IPS-18c (cell line): ENCODE results near the gene AMOTL2.

ENCODE experiments used
- H3K4me3 ChIP-seq: 2 replicates; pipeline ENCODE4 v1.7.0; 2013; ENCODE audit warnings: low read depth, mild to moderate bottlenecking, low read length, moderate library complexity; ENCODE audit not compliant: insufficient read depth
- H3K9me3 ChIP-seq: one replicate; pipeline ENCODE4 v1.6.1; 2013; ENCODE audit warnings: mild to moderate bottlenecking, low read length, moderate library complexity; ENCODE audit not compliant: control insufficient read depth, insufficient read depth

AMOTL2 gene

DNA sequence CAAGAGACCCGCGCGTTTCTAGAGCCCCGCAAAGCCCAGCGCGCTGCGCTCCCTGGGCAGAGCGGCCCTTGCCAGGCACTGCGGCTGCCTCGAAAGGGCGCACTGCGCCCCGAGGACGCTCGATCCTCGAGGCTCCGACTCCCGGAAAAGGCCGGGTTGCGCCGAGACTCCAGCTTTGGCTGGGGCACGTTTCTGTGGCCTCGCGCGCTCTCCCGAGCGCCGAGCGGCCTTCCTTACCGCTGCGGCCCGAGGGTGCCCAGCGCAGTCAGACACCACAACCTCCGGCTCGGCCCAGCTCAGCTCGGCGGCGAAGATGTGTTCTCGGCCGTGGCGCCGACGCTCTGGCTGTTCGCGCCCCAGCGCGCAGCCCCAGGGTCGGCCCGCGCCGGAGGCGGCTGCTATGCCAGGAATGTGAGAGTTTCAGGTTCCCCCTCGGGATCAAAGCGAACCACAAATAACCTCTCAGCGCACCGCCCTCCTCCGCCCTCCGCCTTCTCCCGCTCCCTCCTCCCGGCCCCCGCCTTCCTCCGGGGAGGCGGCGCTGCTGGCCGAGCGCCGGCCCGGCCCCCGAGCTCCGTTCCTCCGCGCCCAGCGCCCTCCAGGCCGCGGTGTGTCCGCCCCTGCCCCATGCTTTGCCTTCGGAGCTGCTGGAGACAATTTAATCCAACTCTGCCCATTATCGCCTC lies at the start of gene AMOTL2:
Gene AMOTL2, minus strand, starts transcription at position 343 of the 686 bp plus-strand sequence. CDS start 3,014 bp downstream, outside the sequence.
- H3K9me3 ChIP-seq = no peaks in the 10 kb centered on the region
- H3K4me3 ChIP-seq = peak within 1 kb of the TSS; percentile 97

DNA sequence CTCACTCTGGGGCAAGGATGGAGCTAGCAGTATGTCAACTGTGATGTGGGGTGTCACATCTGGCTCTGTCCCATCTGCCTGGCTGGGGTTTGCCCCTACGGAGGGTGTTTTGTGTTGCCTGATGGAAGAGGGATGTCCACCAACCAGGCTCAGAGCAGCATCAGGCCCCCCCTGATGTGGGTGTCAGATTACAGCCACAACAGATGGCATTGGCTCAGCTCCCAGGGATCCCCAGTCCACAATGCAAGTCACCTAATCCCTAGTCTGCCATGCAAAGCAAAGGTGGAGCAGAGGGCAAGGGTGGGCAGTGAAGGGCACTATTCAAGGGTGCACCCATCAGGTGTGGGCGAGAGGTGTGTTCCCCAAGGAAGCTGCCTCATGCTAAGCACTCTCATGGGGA lies 48.9 kb upstream of the AMOTL2 start:
- no peaks in the 10 kb centered on the region for H3K9me3 ChIP-seq

DNA sequence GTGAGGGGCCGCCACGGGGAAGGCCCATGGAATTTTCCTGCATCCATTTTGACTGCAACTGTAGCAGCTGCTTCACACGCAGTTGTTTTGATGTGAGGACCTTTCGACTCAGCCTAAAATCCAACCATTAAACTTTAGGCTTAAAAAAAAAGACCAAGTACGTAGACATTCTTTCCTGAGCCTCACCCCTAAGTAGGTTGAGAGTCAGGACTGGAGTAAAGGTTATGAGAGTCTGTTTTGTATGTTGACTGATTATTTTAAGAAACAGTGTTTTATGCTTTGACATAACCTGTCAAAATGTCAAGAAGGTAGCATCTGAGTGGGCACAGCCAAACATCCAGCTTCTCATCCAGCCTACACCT lies 45.7 kb upstream of the AMOTL2 start:
- no peak overlapping the region for H3K4me3 ChIP-seq
- no peaks in the 10 kb centered on the region for H3K9me3 ChIP-seq

More for the DNA sequence above, 48.9 kb upstream of the AMOTL2 start:
- H3K4me3 ChIP-seq = no peak overlapping the region

DNA sequence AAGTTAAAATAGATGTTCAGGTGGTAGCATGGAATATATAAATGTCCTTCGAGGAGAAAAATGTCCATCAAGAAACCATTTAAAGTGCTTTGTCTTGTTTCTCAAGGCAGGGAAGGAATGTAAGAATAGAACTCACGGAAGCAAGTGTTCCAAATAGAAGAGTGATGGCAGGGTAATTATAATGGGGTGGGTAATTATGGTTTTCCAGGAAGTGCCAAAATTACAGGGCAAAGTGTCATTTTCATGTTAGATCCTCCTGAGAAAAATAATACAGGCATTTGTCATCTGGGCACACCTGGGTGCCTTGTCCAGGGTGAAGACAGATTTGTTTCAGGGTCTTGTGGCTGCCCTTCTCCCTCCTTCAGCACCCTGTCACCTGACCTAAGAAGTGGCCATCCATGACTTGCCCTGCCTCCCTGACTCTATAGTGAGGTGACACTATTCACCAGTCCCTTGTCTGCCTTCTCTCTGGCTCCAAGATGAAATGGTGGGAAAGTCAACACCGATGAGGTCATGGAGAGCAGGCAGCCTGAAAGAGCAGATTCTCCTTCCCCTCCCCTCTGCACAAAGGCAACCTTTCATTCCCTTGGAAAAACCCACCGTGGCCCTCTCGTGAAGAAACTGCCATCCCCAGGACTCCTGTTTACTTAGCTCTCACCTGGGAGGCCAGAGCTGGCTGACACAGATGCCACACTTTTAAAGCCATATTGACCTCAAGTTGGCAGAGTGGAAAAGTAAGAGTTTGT lies 45.1 kb upstream of the AMOTL2 start:
- Histone ChIP-seq H3K9me3 (no peaks in the 10 kb centered on the region), H3K4me3 (no peak overlapping the region)

DNA sequence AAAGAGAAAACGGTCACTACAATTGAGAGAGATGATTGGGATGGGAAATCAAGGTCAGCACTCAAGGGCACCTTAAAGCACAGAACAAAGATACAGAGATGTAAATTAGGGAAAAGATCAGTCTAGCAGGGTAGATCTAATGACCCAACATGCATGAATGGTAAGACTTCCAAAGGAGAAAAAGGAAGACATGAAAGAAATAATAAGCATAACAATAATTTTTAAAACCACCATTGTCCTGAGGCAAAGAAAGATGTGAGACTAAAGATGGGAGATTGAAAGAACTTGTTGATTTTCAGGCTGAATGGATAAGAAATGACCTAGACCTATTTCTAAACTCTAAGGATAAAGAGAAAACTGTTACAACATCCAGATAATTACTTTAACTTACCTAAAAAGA lies 34.8 kb upstream of the AMOTL2 start:
- no peak overlapping the region for H3K4me3 ChIP-seq
- H3K9me3 ChIP-seq = no peaks in the 10 kb centered on the region

DNA sequence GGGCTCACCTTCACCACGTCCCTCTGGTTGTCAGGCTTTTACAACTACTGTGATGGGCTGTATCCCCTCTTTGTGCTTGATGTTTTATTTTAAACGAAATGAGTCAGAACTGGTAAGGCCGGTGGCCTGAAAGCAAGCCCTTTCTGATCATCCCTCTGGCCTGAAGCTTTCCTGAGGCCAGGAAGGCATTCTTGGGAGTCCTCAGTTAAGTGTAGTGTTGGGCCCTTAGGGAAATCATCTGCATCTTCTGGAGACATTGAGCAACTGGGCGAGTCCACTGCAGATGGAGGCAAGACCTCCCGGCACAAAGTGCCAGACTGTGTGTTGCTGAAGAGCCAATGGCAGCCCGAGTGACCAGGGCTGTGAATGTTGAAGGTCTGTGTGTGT lies 33.0 kb upstream of the AMOTL2 start:
- H3K4me3 ChIP-seq = peak overlapping the region; percentile 55

DNA sequence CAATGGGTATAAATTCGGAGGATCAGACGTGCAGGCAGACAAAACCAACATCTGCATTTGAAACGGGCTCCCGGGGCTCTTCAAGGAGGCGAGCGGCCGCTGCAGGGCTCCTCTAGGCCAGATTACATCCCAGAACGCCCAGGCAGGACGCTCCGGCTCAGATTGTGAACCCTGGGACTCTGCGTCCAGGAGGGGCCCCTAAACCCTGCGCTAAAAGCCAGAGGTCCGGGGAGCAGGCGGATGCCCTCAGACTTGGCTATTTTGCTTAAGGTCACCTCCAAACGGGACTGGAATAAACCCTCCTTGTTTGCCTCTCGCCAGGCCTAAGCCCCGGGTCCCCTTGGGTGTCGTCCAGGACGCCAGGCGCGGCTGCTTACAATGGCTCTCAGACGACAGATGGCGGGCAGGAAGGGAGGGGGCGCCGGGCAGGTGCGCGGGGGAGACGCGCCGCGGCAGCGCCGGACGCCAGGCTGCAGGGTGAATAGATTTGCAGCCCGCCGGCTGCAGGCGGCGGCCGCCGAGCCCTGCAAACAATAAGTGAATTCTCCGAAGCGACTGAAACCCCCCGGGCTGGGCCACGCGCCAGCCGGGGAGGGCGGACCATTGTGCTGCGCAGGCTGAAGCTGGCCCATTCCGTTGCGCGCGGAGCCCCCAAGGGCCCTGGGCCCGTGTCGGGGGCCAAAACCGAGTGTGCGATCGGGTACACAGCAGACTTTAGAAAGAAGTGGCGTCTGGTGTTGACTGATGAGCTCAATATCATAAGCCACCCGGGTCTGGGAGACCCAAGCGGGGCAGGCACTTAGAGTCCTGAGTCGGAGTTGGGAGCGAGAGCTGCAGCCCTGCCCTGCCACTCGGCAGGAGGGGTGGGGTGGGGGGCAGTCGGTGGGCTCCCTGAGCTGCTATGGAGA lies 32.3 kb upstream of the AMOTL2 start:
- peak overlapping the region; percentile 55 for H3K4me3 ChIP-seq
- no peaks in the 10 kb centered on the region for H3K9me3 ChIP-seq

More for the DNA sequence above, 33.0 kb upstream of the AMOTL2 start:
- no peaks in the 10 kb centered on the region for H3K9me3 ChIP-seq

DNA sequence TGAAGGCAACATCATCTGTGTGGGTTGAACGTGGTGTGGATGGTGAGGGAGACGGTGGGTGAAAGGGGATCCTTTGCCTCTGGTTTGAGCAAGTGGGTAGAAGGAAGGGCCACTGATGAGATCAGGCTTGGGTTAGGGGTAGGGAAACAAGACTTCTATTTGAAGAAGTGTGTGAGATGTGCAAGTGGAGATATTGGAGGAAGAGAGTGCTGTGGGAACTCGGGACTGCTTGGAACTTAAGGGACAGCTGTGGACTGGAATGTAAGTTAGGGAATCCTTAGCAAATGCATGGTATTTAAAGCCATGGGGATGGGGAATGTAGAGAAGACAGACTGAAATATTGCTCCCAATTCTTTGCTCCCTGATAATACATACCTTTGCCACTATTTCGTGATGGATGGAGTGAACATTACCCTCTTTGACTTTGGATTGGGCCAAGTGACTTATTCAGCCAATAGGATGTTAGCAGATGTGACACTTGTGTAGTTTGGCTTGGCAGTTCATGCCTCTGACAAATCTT lies 30.2 kb upstream of the AMOTL2 start:
- H3K4me3 ChIP-seq = no peak overlapping the region
- no peaks in the 10 kb centered on the region for H3K9me3 ChIP-seq

DNA sequence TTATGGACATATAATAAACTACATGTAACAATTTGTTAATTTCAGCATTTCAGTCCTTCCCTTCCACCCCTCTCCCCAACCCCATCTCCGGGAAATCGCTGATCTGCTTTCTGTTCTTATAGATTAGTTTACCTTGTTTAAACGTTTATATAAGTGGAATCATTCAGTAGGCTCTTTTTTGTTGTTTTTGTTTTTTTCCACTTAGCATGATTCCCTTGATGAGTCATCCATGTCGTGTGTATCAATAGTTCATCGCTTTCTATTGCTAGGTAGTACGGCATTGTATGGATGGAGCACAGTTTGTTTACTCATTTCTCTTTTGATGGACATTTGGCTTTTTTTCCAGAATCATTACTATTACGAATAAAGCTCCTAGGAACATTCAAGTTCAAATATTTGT lies 23.5 kb upstream of the AMOTL2 start:
- H3K9me3 ChIP-seq = no peaks in the 10 kb centered on the region

DNA sequence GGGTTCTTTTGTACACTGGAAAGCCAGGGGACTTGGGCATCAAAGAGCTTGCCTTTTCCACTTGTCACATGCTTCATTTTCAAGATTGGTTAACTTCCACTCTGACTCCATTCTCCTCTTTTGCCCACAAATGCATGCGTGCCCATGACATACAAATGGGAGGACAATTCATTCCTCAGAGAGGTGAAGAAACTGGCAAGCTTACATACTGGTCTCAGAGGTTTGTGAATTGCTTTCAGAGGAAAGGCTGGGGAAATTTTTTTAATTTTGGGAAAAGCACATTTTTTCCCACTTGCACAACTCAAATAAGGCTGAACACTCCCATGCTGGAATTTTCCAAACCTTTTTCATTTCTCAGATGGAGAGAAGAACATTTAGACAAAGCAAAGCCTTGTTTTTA lies 20.9 kb upstream of the AMOTL2 start:
- Histone ChIP-seq H3K4me3 (no peak overlapping the region), H3K9me3 (no peaks in the 10 kb centered on the region)

More for the DNA sequence above, 23.5 kb upstream of the AMOTL2 start:
- no peak overlapping the region for H3K4me3 ChIP-seq

DNA sequence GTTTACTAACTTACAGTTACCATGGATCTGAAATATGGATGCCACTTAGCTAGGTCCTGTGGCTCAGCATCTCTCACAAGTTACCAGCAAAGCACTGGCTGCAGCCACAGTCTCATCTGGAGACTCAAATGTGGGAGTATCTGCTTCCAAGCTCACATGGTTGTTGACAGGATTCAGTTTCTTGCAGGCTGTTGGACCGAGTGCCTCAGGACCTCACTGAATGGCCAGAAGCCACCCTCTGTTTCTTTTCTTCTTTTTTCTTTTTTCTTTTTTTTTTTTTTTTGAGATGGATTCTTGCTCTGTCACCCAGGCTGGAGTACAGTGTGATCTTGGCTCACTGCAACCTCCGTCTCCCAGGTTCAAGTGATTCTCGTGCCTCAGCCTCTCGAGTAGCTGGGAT lies 20.1 kb upstream of the AMOTL2 start:
- no peak overlapping the region for H3K4me3 ChIP-seq
- no peaks in the 10 kb centered on the region for H3K9me3 ChIP-seq

DNA sequence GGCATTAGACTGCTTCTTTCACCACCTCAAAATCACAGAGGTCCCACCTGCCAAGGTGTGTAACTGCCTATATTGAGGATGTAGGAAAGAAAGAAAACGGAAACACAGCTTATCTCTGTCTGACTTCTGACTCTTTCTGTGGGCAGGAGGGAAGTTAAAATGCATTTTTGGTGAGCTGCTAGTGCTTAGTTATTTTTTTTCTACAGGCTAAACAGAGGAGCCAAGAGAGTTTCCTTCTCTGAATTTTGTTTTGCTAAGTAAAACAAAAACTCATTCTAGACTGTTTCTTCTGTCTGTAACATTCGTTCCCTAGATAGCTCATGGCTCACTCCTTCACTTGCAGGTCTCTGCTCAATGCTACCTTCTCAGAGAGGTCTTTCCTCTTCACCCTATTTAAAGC lies 18.8 kb upstream of the AMOTL2 start:
- Histone ChIP-seq H3K9me3 (no peaks in the 10 kb centered on the region), H3K4me3 (no peak overlapping the region)

DNA sequence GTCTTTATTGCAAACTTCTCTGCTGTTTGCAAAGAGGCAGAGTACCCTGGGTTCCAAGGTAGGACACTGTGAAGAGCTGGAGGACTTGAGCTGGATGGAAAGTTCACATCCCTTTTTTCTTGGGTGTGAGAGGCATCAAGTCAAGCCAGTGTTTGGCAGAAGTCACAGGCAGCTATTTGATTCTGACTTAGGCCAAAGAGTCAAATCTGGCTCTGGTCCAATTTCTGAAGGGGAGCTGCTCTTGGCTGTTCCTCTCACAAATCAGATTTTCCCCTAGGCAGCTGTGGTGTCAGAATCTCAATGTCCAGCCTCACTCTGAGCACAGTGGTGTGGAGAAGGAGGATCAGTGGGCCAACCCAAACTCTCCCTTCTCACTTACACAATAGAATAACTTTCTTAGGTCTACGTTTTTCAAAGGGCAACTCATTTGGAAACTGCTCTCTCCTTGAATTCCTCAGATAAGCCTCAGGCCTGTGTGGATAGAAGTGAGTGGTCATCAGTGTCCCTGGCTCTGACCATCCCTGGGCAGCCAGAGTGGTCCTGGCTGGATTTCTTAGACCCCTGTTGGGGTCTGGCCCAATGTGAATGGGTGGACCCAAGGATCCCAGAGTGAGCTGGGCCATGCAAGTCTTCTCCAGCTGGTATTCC lies 18.2 kb upstream of the AMOTL2 start:
- H3K4me3 ChIP-seq = no peak overlapping the region
- H3K9me3 ChIP-seq = no peaks in the 10 kb centered on the region

DNA sequence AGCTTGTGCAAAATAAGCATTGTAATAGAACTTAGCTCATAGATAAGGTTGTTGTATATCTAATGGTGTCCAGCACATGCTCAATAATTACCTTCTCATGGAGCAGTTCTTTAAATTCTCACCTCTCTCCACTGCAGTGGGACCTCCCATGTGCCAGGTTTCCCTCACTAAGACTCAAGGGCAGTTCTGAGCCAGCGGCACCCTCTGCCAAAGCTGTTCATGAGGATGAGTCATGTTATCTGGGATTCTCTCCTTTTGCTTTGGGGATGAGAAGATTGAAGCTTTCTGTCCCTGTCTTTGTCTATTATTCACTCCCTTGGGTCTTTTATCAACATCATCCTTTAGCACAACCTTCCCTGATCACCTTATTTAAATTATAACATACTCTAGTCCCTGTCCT lies 15.6 kb upstream of the AMOTL2 start:
- H3K4me3 ChIP-seq = no peak overlapping the region
- no peaks in the 10 kb centered on the region for H3K9me3 ChIP-seq

DNA sequence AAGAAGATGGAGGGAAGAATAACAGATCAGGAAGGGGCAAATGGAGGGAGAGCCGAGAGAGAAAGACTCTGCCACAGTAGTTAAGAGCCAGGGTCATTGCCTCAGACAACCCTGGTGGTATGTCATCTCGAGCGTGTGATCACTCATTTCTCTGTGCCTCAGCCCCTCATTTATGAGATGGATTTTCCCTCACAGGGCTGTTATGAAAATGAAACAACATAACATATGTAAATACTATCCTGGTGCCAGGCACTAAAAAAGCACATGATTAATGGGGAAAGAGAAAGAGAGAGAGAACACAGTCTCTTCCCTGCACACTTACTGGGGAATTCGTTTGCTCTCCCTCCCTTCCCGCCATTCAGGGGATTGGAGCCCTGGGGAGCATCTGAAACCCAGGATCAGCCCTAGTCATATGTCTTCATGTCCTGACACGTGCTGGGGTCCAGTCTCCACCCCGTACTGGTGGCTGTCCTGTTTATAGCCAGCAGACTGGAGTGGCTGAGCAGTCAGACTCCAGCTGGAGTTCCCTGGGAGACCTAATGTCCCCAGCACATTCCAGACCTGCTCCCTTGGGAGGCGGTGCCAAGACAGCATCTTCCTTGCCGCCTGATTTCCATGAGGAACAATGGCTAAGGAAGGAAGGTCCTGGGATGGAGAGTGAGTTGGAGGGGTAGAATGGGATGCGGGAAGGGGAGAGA lies 14.7 kb upstream of the AMOTL2 start:
- no peak overlapping the region for H3K4me3 ChIP-seq
- no peaks in the 10 kb centered on the region for H3K9me3 ChIP-seq

DNA sequence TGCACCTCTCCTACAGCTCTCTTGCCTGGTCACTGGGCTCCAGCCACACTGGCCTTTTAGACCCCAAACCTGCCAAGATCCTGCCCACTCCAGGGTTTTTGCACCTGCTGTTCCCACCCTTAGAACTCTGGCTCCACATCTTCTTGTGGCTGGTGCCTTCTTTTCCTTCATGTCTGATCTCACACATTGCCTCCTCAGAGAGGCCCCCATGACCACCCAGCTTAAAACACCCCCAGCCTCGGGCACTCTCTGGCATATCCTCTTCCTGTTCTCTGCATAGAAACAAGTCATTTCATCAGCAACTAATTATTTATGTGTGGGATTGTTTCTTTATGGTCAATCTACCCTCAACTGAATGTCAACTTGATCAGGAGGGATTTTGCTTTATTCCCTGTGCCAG lies 14.0 kb upstream of the AMOTL2 start:
- Histone ChIP-seq H3K9me3 (no peaks in the 10 kb centered on the region), H3K4me3 (no peak overlapping the region)

DNA sequence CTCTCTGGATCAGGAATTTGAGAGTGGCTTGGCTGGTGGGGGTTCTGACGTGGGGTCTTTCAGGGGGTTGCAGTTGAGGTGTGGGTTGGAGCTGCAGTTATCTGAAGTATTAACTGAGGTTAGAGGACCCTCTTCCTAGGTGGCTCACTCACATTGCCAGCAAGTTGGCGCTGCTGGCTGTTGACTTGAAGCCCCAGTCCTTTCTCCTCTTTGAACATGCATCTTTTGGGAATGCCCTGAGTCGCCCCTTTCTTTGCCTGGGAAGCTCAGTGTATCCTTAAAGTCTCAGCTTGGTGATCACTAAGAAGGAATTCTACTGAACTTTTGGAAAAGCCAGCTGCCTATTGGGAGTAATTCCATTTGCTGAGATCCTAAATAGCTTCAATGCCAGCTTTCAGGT lies 13.0 kb upstream of the AMOTL2 start:
- H3K9me3 ChIP-seq = no peaks in the 10 kb centered on the region
- no peak overlapping the region for H3K4me3 ChIP-seq
